CD4-positive, alpha-beta memory T cell (primary cell): ENCODE data around the gene GRIK5. TPM values are rescaled to one million over a fixed set of nuclear protein-coding genes. Genes with fewer than 3 reads are reported as not detected.

Source experiments
- CTCF ChIA-PET: fragments of 350-600 bp; sonication (Branson Sonifier 250); formaldehyde crosslinking; loops from one replicate; lab custom pipeline; 2021; ENCODE audit warnings: inconsistent platforms; ENCODE audit not compliant: partially characterized antibody; lab: Charles Lee
- POLR2A ChIA-PET: fragments of 350-600 bp; sonication (Branson Sonifier 250); formaldehyde crosslinking; loops from one replicate; lab custom pipeline; 2021; ENCODE audit not compliant: partially characterized antibody; lab: Charles Lee
- DNase-seq, 5 donors: peaks; one replicate each; pipeline versions ENCODE4 v3.0.0 to v3.0.0-alpha.2; 2020 to 2022; ENCODE audit warnings: mixed read lengths in 1 of 5
- H3K27ac ChIP-seq: one replicate; pipeline ENCODE4 v1.7.0; 2013; ENCODE audit warnings: low read depth, low read length
- H3K27me3 ChIP-seq: 2 replicates; pipeline ENCODE4 v1.7.0; 2013; ENCODE audit warnings: mild to moderate bottlenecking, low read length, moderate library complexity; ENCODE audit not compliant: insufficient read depth
- H3K36me3 ChIP-seq: 2 replicates; pipeline ENCODE4 v1.7.0; 2013; ENCODE audit warnings: mild to moderate bottlenecking, low read length, moderate library complexity; ENCODE audit not compliant: insufficient read depth
- H3K4me1 ChIP-seq: 2 replicates; pipeline ENCODE4 v1.7.0; 2013; ENCODE audit warnings: mild to moderate bottlenecking, low read length, moderate library complexity; ENCODE audit not compliant: insufficient read depth
- H3K4me3 ChIP-seq, 2 donors: one replicate each; pipeline ENCODE4 v1.7.0; 2013; ENCODE audit warnings: low read length in 2 of 2, mild to moderate bottlenecking in 1 of 2
- H3K9me3 ChIP-seq, 2 donors: one replicate each; pipeline ENCODE4 v1.7.0; 2013; ENCODE audit warnings: low read length in 2 of 2, control low read depth in 1 of 2; ENCODE audit not compliant: control insufficient read depth in 1 of 2
- H3K27ac Mint-ChIP-seq, 7 donors: one replicate each; pipeline ENCODE4 v1.8.0; 2020 to 2021; ENCODE audit warnings: mixed read lengths in 7 of 7, mild to moderate bottlenecking in 6 of 7, inconsistent platforms in 3 of 7, moderate library complexity in 3 of 7
- H3K27me3 Mint-ChIP-seq, 2 donors: one replicate each; pipeline ENCODE4 v1.8.0; 2020 to 2021; ENCODE audit warnings: mixed read lengths in 2 of 2
- H3K36me3 Mint-ChIP-seq, 2 donors: one replicate each; pipeline ENCODE4 v1.8.0; 2020 to 2021; ENCODE audit warnings: mixed read lengths in 2 of 2, inconsistent platforms in 1 of 2, mild to moderate bottlenecking in 1 of 2
- H3K4me1 Mint-ChIP-seq, 4 donors: one replicate each; pipeline ENCODE4 v1.8.0; 2020 to 2021; ENCODE audit warnings: mixed read lengths in 4 of 4, mild to moderate bottlenecking in 1 of 4
- H3K4me3 Mint-ChIP-seq, 8 donors: one replicate each; pipeline ENCODE4 v1.8.0; 2020 to 2021; ENCODE audit warnings: mixed read lengths in 8 of 8, mild to moderate bottlenecking in 7 of 8, moderate library complexity in 6 of 8, inconsistent platforms in 3 of 8
- H3K9me3 Mint-ChIP-seq, 8 donors: one replicate each; pipeline ENCODE4 v1.8.0; 2020 to 2021; ENCODE audit warnings: mixed read lengths in 8 of 8, mild to moderate bottlenecking in 5 of 8, inconsistent platforms in 3 of 8, moderate library complexity in 1 of 8
- intact Hi-C: fragments of 100-400 bp; cut with micrococcal nuclease; formaldehyde crosslinking; loops from one replicate; pipeline ENCODE4 v1.15.1; 2023
- polyA plus RNA-seq, 2 donors: library from polyadenylated mRNA; unstranded; fragments of 300-500 nt; fragmentation: Illumina TruSeq; gene quantifications; one replicate each; pipeline ENCODE4 v1.2.3, GENCODE V29; 2021
- total RNA-seq, 2 experiments: library from RNA; stranded (reverse); gene quantifications; one replicate each; pipeline ENCODE4 v1.2.3, GENCODE V29; 2021

The GRIK5 gene
- total and polyA plus RNA-seq, 4 experiments from 2014 or later = 0.12 to 0.17 TPM; not detected in 2

DNA sequence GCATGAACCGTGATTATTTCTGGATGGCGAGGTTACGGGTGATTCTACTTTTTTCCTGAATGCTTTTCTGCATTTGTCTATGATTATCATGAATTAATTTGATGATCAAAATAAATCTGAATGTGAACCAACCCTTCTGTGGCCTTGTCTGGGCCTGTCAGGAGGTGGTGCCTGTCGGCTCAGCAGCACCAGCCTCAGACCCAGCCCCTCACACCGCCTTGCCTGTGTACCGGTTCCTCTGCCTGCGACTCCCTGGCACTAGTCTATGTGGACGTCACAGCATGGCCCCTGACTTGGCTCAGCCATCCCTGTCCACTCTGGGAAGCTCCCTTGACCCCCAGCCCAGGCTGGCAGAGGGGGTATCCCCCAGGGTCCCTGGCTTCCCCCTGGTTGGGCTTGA, 95.4 kb downstream of the GRIK5 start:
- Histone ChIP-seq H3K4me1 (no peaks in the 10 kb centered on the region), H3K36me3 (no peaks in the 10 kb centered on the region), H3K27me3 (no peaks in the 10 kb centered on the region), H3K27ac (no peak overlapping the region), H3K4me3 (no peak overlapping the region), H3K9me3 (no peaks in the 10 kb centered on the region)
- ChIA-PET POLR2A (no interaction called here), CTCF (no interaction called here)
- DNase-seq = no peak
- no peaks in the 10 kb centered on the region for H3K4me1 Mint-ChIP-seq
- no peak overlapping the region for H3K27ac Mint-ChIP-seq
- no peaks in the 10 kb centered on the region for H3K27me3 Mint-ChIP-seq
- H3K4me3 Mint-ChIP-seq = no peak overlapping the region
- intact Hi-C loops = no loop called here
- H3K36me3 Mint-ChIP-seq = peaks cover 0 to 4% of the 10 kb centered on the region in 2 donors
- no peaks in the 10 kb centered on the region for H3K9me3 Mint-ChIP-seq

- Mint-ChIP-seq H3K36me3 (no peaks in the 10 kb centered on the region), H3K4me1 (no peaks in the 10 kb centered on the region), H3K4me3 (no peak overlapping the region), H3K27ac (no peak overlapping the region), H3K27me3 (no peaks in the 10 kb centered on the region), H3K9me3 (peaks cover 0 to 2% (median 0%) of the 10 kb centered on the region in 8 donors)
- intact Hi-C loops = no loop called here
- no peak overlapping the region for H3K27ac ChIP-seq
- H3K4me1 ChIP-seq = no peaks in the 10 kb centered on the region
- H3K27me3 ChIP-seq = no peaks in the 10 kb centered on the region
- POLR2A ChIA-PET = no interaction called here
- DNase-seq = no peak
- no peak overlapping the region for H3K4me3 ChIP-seq
- H3K36me3 ChIP-seq = no peaks in the 10 kb centered on the region
- CTCF ChIA-PET = no interaction called here
- H3K9me3 ChIP-seq = no peaks in the 10 kb centered on the region
These were observed 98.6 kb downstream of the GRIK5 start for GRCh38 chr19:41971363-41971762.

- Mint-ChIP-seq H3K27ac (no peak overlapping the region), H3K4me1 (no peaks in the 10 kb centered on the region), H3K36me3 (no peaks in the 10 kb centered on the region), H3K4me3 (no peak overlapping the region), H3K27me3 (no peaks in the 10 kb centered on the region), H3K9me3 (peaks cover 0 to 2% (median 0%) of the 10 kb centered on the region in 8 donors)
- ChIA-PET CTCF (no interaction called here), POLR2A (no interaction called here)
- intact Hi-C loops = no loop called here
- Histone ChIP-seq H3K4me3 (no peak overlapping the region), H3K36me3 (no peaks in the 10 kb centered on the region), H3K27me3 (no peaks in the 10 kb centered on the region), H3K4me1 (no peaks in the 10 kb centered on the region), H3K9me3 (no peaks in the 10 kb centered on the region), H3K27ac (no peak overlapping the region)
- DNase-seq = no peak
These were observed 100.1 kb downstream of the GRIK5 start for GRCh38 chr19:41969772-41970458.

DNA sequence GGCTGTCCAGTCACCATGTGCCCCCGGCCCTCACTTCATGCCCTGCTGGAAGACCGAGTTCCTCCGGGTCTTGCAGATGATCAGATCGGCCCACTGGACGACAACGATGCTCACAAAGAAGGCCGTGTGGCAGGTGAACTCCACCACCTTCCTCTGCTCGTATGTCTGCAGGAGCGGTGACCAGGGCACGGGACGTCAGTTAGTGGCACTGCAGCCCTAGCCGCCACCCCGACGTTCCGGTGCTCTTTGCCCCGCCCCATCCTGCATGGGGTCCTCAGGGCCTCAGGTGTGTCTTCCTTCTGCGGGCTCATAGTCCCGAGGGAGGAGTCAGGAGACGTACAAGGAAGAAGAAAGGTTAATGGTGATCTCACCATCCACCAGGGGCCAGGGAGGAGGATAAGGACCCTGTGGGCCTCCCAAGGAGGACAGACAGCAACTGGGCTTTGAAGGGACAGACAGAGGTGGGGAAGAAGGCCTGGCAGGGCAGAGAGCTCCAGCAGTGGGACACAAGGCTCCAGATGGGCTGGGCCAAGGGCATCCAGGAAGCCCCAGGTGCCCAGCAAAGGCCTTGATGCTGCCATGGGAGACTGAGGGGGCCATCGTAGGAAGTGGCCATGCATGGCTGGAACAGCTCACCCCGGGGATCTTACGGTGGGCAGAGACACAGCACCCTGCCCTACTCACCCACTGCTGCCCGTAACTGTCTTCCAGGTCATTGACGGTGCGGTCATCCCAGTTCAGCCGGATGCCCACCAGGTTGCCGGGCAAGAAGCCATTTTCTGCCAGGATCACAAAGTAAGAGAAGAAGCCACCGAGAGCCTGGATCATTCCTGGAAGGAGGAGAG, 101.0 kb downstream of the GRIK5 start:
- Histone ChIP-seq H3K4me3 (no peak overlapping the region), H3K4me1 (no peaks in the 10 kb centered on the region), H3K36me3 (no peaks in the 10 kb centered on the region), H3K27me3 (no peaks in the 10 kb centered on the region), H3K27ac (no peak overlapping the region), H3K9me3 (no peaks in the 10 kb centered on the region)
- no peaks in the 10 kb centered on the region for H3K27me3 Mint-ChIP-seq
- H3K36me3 Mint-ChIP-seq = no peaks in the 10 kb centered on the region
- intact Hi-C loops = no loop called here
- H3K27ac Mint-ChIP-seq = no peak overlapping the region
- H3K4me3 Mint-ChIP-seq = no peak overlapping the region
- CTCF ChIA-PET = no interaction called here
- peaks cover 0 to 2% (median 0%) of the 10 kb centered on the region in 8 donors for H3K9me3 Mint-ChIP-seq
- POLR2A ChIA-PET = no interaction called here
- no peak for DNase-seq
- H3K4me1 Mint-ChIP-seq = no peaks in the 10 kb centered on the region

- H3K27ac ChIP-seq = no peak overlapping the region
- no peaks in the 10 kb centered on the region for H3K36me3 Mint-ChIP-seq
- no peaks in the 10 kb centered on the region for H3K4me1 ChIP-seq
- no peak overlapping the region for H3K4me3 ChIP-seq
- no peak overlapping the region for H3K4me3 Mint-ChIP-seq
- no peak for DNase-seq
- no peaks in the 10 kb centered on the region for H3K27me3 Mint-ChIP-seq
- ChIA-PET CTCF (no interaction called here), POLR2A (no interaction called here)
- no peaks in the 10 kb centered on the region for H3K4me1 Mint-ChIP-seq
- peak overlapping the region in 1 of 7 donors; percentile 70 for H3K27ac Mint-ChIP-seq
- H3K9me3 Mint-ChIP-seq = peaks cover 0 to 2% (median 0%) of the 10 kb centered on the region in 8 donors
- no peaks in the 10 kb centered on the region for H3K36me3 ChIP-seq
- no peaks in the 10 kb centered on the region for H3K27me3 ChIP-seq
- no peaks in the 10 kb centered on the region for H3K9me3 ChIP-seq
- intact Hi-C loops = no loop called here
These were observed 102.8 kb downstream of the GRIK5 start for GRCh38 chr19:41967054-41967783.

GRCh38 chr19:41965106-41965505, 104.9 kb downstream of the GRIK5 start:
- Histone ChIP-seq H3K4me3 (no peak overlapping the region), H3K36me3 (no peaks in the 10 kb centered on the region), H3K4me1 (no peaks in the 10 kb centered on the region), H3K9me3 (no peaks in the 10 kb centered on the region), H3K27ac (no peak overlapping the region), H3K27me3 (no peaks in the 10 kb centered on the region)
- Mint-ChIP-seq H3K4me3 (no peak overlapping the region), H3K27me3 (no peaks in the 10 kb centered on the region), H3K27ac (peak overlapping the region in 1 of 7 donors; percentile 17), H3K4me1 (no peaks in the 10 kb centered on the region), H3K36me3 (no peaks in the 10 kb centered on the region), H3K9me3 (peaks cover 0 to 2% (median 0%) of the 10 kb centered on the region in 8 donors)
- intact Hi-C loops = no loop called here
- ChIA-PET CTCF (interaction anchor here (0.7 kb wide), 1 partner anchor 258 kb away, joined by 3 read pairs; no protein-coding TSS in a partner anchor), POLR2A (interaction anchor here (0.6 kb wide), 1 partner anchor 85 kb away, joined by 4 read pairs; no protein-coding TSS in a partner anchor)
- no peak for DNase-seq

GRCh38 chr19:41960973-41961372, 109.0 kb downstream of the GRIK5 start:
- Histone ChIP-seq H3K4me3 (no peak overlapping the region), H3K9me3 (no peaks in the 10 kb centered on the region), H3K36me3 (no peaks in the 10 kb centered on the region), H3K27me3 (no peaks in the 10 kb centered on the region), H3K27ac (no peak overlapping the region), H3K4me1 (peaks cover 16% of the 10 kb centered on the region)
- no peaks in the 10 kb centered on the region for H3K27me3 Mint-ChIP-seq
- peak overlapping the region in 1 of 7 donors; percentile 43 for H3K27ac Mint-ChIP-seq
- intact Hi-C loops = no loop called here
- no peaks in the 10 kb centered on the region for H3K9me3 Mint-ChIP-seq
- peaks cover 0 to 19% of the 10 kb centered on the region in 2 donors for H3K36me3 Mint-ChIP-seq
- peaks cover 10 to 26% (median 17%) of the 10 kb centered on the region in 4 donors for H3K4me1 Mint-ChIP-seq
- ChIA-PET POLR2A (interaction anchor here (0.7 to 5.2 kb wide), 3 partner anchors 33 to 101 kb away, joined by 3 to 57 read pairs (median 49); partner anchors contain the start of genes ARHGEF1, ERFL and RPS19), CTCF (interaction anchor here (0.7 kb wide), 2 partner anchors 101 to 140 kb away, joined by 3 to 5 read pairs; partner anchors contain the start of gene RPS19)
- DNase-seq = no peak
- H3K4me3 Mint-ChIP-seq = peak overlapping the region in 1 of 8 donors; percentile 30
